HepG2 (cell line): ENCODE results near the gene CDC42EP5.

Experiments used
- CHD2 ChIP-seq: IDR thresholded peaks from 2 replicates; pipeline ENCODE4 v1.6.1; 2011; ENCODE audit warnings: low read depth, low read length, improper control_type of control experiment
- CTCF ChIP-seq: sonication (generic); formaldehyde crosslinking; IDR thresholded peaks from 2 replicates; pipeline ENCODE4 v1.5.0; 2020; ENCODE audit warnings: mild to moderate bottlenecking, missing genetic modification reagents, moderate library complexity
- HOXA7 ChIP-seq: sonication (generic); formaldehyde crosslinking; IDR thresholded peaks from 2 replicates; pipeline ENCODE4 v1.8.1; 2022; ENCODE audit warnings: mild to moderate bottlenecking, missing genetic modification reagents, moderate library complexity
- KAT8 ChIP-seq: IDR thresholded peaks from 2 replicates; pipeline ENCODE4 v1.6.1; 2016; ENCODE audit warnings: missing genetic modification reagents, missing compliant biosample characterization
- MXI1 ChIP-seq: IDR thresholded peaks from 3 replicates; pipeline ENCODE4 v1.6.1; 2012; ENCODE audit warnings: low read depth, low read length, inconsistent platforms, borderline replicate concordance
- NR3C1 ChIP-seq: sonication (generic); formaldehyde crosslinking; IDR thresholded peaks from 2 replicates; pipeline ENCODE4 v1.4.0; 2020; ENCODE audit warnings: missing genetic modification reagents
- TBP ChIP-seq: sonication (generic); formaldehyde crosslinking; IDR thresholded peaks from 2 replicates; pipeline ENCODE4 v1.5.0; 2020; ENCODE audit warnings: missing genetic modification reagents
- TP53 ChIP-seq: sonication (generic); formaldehyde crosslinking; conservative IDR thresholded peaks from 2 replicates; pipeline ENCODE4 v1.4.0; 2020; ENCODE audit warnings: missing genetic modification reagents
- ZFX ChIP-seq: sonication (generic); formaldehyde crosslinking; IDR thresholded peaks from 2 replicates; pipeline ENCODE4 v1.4.0; 2020; ENCODE audit warnings: mild to moderate bottlenecking, low read depth, missing genetic modification reagents, moderate library complexity
- ZZZ3 ChIP-seq: sonication (generic); formaldehyde crosslinking; IDR thresholded peaks from 2 replicates; pipeline ENCODE4 v1.4.0; 2020; ENCODE audit warnings: missing genetic modification reagents, mild to moderate bottlenecking, borderline replicate concordance

GRCh38 chr19:54421521-54421920 lies 51.6 kb downstream of the CDC42EP5 start:
- TF ChIP-seq CTCF (CRISPR knock-in tag), result no peak
- TF ChIP-seq HOXA7 (CRISPR knock-in tag), result no peak
- no peak for TF ChIP-seq NR3C1
- no peak for TF ChIP-seq ZFX
- TF ChIP-seq MXI1, result no peak
- no peak for TF ChIP-seq TP53 (CRISPR knock-in tag)
- TF ChIP-seq CHD2, result no peak
- TF ChIP-seq TBP (CRISPR knock-in tag), result no peak
- TF ChIP-seq ZZZ3 (CRISPR knock-in tag), result no peak
- no peak for TF ChIP-seq KAT8 (CRISPR knock-in tag)
